ENCODE measurements around the gene AP1AR.

Gene AP1AR

DNA sequence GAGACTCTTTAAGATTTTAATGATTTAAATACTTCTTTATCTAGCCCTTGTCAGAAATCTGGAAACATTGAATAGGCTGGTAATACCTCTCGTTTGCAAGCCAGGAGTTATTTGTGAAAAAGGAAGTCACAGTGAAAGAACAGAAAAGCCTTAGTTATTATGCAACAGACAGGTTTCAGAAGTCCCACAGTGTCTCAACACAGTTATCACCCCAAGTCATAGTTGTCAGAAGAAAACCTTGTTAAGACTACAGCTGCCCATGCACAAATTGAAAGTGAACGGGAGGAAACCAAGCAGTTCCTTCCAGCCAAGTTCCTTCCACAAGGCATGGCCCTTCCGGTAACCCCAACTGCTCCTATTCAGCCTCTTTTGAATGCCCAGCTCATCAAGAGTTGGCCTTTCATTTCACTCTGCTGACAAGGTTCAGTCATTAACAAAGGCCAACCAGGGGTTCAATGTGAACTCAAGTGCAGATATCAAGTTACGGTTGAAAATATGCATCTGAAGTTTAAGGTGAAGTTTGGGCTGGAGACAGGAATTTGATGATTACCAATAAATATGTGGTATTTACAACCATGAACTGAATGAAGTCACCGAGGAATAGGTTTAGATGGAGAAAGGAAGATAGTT is 81.1 kb downstream of the AP1AR start:
- no peak for DNase-seq (ENCODE audit: low spot score)

DNA sequence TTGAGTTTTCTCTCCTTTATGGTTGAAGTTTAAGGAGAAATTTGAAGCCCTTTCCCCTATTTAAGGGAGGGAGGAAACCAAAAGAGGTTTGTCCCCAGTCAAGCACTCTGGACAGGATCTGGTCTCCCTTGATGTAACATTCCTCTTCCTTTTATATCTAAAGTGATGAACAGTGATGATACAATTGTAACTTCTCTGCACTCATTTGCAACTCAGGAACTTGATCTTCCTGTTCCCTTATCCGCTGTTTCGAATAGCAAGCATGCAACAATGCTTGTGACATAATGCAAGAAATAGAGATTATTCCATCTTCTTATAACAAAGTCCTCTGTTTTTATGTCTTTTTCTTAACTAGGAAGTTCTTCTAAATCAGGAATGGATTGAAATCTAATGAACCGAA is 83.9 kb downstream of the AP1AR start:
- no peak for DNase-seq (ENCODE audit: low spot score)

DNA sequence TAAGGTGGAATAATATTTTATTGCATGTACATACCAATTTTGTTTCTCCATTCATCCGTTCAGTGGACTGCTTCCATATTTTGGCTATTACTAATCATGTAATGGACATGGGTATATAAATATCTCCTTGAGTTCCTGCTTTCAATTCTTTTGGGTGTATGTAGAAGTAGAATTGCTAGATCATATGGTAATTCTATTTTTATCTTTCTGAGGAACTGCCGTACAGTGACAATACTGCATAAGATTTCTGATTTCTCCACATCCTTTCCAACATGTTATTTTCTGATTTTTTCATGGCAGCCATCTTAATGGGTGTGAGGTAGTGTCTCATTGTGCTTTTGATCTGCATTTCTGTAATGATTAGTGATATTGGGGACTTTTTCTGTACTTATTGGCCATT is 84.8 kb downstream of the AP1AR start:
- no peak for DNase-seq (ENCODE audit: low spot score)

DNA sequence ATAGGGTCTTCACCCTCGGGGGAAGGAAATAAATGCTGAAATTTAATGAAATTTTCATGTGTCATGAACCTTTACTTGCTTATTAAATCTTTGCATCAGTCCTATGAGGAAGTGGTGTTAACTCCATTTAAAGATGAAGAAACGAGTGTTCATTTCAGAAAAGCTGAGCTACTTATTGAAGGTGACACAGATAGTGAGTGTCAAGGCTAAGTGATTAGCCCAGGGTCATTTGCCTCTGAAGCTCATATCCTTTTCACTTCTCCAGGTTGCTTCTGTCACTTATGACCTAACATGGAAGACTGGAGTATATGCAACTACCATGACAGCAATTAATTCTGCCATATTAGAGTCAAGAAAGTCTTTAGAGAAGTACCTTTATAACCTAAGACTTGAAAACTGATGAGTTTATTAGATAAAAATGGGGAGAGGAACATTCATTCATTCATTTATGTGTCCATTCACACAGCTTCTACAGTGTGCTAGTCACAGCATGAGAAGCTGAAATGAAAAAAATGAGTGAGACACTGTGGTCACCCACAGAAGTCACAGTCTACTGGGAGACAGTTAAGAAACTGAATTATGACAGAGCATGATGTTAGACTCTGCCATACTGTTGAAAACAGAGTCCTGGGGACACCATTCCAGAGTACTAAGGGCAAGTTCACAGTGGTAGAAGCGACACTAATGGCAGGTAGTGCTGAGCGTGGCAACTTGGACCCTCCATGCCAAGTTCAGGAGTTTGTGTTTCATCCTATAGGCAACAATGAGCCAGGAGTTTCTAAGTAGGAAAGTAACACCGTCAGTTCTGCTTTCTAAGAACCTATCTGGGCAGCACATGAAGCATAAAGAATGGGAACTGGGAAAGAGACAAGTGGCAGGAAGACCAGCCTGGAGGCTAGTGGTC is 86.9 kb downstream of the AP1AR start:
- DNase-seq (ENCODE audit: low spot score): no peak
